ENCODE measurements around the gene RARB. TPM values are rescaled to one million over a fixed set of nuclear protein-coding genes. Genes with fewer than 3 reads are reported as not detected.

The RARB gene
- polyA plus RNA-seq, 10 donors, result 11.4 to 19.1 (median 14.9) TPM

GRCh38 chr3:25447285-25447684 is 19.2 kb downstream of the RARB start:
- DNase-seq, result no peak

- no peak for DNase-seq
These were observed 19.9 kb downstream of the RARB start for GRCh38 chr3:25447925-25448324.

GRCh38 chr3:25448750-25449692 is 21.0 kb downstream of the RARB start:
- DNase-seq, result peak; percentile 81 to 87 (median 86)

DNA sequence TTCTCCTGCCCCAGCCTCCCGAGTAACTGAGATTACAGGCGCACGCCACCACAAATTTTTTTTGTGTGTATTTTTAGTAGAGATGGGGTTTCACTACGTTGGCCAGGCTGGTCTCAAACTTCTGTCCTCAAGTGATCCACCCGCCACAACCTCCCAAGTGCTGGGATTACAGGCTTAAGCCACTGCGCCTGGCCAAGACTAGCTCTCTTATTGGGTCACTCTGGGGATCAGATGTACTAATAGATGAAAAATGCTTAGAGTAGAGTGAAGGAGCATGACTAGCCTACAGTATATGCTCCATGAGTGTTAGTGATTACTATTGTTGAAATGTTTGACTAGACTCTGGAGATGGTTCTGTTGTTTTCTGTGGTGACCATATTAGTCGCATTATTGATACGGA is 21.8 kb downstream of the RARB start:
- no peak for DNase-seq

DNA sequence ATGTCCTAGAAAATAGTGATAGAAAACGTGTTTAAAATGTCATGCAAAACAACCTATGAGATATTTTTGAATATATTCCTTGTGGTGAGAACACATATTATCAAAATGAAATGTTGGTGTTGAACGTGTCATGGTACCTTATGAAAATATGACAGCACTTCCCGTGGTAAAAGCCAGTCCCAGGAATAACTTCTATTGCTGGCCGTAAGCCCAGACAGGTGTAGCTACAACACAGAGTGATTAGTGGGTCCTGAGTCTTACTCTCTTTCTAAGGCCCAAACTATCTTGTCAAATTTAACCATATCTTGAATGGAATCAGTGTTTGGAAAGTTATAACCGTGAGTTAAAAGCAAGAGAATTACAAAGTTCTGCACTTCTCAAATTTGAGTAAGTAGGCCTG is 24.1 kb downstream of the RARB start:
- no peak for DNase-seq

DNA sequence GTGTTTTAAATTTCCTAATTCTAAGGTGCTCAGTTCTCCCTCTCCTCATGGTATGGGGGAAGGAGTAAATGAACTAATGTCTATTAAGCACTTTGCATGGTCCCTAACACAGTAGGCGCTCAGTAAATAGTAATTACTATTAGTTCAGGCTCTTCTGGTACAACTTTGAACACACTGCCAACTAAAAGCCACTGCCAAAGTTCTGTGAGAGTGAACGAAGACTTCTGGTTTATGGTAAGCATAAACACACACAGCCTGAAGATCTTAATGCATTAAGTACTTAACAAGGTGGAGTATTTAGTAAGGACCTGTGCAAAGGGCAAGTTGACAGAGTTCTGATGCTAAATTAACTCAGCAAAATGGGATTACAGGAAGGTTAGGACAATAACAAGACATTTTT is 24.7 kb downstream of the RARB start:
- no peak for DNase-seq

- DNase-seq, result no peak
These were observed 25.5 kb downstream of the RARB start for GRCh38 chr3:25453619-25454004.

- DNase-seq, result peak; percentile 88 to 95 (median 89)
These were observed 26.2 kb downstream of the RARB start for GRCh38 chr3:25454005-25454927.

GRCh38 chr3:25455441-25456132 is 27.5 kb downstream of the RARB start:
- peak; percentile 80 to 93 (median 83) for DNase-seq

GRCh38 chr3:25456723-25457670 is 28.9 kb downstream of the RARB start:
- no peak for DNase-seq

DNA sequence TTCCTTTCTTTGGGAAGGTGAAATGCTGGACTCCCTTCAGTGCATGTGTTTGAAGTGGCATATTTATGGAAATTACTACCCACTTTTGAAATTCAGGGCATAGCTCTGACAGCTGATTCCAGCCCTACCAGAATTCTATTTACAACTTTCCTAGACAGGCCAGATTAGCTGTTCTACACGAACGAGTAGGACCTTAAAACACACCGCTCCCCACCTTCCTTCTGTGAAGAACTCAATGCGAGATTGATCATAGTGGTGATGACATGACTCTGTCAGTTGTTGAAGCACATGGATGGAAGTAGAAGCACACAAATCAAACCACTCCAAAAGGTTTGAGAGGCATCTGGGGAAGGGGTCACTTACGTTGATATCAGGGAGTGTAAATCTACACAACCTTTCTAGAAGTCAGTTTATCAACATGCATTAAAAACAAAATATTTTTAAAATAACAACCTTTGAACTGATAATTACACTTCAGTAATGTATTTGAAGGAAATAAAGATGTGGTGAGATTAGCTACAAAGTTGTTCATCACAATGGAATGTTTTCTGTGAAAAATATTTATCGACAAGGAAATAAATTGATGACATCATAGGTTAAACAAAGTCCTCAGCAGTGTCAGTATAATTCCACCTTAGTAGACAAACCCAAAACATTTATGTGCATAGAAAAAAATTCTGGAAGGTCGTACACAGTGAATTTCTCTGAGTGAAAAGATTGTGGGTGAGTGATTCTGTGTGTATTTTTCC is 29.8 kb downstream of the RARB start:
- no peak for DNase-seq

DNA sequence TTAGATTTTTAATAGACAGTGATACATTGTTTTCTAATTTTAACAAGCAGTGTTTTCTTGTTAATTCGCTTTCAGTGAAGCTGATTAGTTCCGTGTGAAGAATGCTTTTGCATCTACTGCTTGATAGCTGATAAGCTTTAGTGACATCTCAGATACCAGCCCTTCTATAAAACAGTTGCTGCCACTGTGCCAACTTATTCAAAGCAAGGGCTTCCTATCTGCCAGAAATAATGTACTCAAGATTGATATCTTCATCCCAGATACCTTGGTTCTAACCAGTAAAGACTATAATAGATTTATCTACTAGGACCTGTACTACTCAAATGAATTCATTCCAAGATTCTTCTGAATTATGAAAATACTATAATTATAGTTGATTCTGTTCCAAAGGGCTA is 30.4 kb downstream of the RARB start:
- DNase-seq, result no peak

GRCh38 chr3:25460751-25461150 is 32.7 kb downstream of the RARB start:
- DNase-seq, result no peak

DNA sequence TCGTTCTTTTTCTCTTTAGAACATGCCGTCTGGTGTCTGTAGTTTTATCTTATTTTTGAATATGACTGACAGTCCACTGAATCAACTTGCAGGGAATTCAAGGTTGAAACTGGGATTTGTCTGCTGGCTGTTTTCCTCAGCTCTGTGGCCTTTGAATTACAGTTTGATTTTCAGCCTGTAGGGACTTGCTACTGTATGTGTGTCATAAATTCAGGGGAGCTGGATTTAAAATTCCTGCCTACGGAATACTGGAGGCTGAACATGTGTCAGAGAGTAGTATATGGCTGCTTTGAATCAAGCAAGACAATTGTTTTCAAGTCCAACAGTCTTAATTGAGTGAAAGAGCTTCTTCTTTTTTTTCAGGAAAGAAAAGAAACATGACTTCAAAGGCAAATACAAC is 33.9 kb downstream of the RARB start:
- no peak for DNase-seq

GRCh38 chr3:25462495-25462894 is 34.4 kb downstream of the RARB start:
- DNase-seq, result no peak

DNA sequence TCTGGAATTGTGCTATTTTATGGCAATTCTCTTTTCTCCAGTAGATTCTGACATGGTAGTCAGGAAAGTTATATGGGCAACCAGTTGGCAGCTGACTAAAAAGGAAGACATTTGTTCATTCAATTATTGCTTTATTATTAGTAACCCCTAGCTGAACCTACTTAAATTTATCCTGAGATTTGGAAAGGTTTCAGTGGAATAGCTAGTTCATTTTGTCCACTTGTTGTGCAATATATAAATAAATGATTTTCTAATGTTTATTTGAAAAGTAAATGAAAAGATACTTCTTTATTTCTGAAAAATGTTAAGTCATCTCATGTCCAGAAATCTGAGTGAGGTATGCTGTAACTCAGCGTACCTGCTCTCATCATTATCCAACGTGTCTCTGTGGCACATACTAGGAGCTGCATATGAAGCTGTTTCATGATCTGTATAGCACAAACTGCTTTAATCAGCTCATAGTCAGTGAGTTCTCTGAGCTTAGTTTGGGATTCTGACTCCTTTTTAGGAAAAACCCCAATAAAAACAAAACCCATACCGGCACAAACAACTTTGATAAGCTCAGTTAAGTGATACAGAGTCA is 35.9 kb downstream of the RARB start:
- DNase-seq, result no peak

DNA sequence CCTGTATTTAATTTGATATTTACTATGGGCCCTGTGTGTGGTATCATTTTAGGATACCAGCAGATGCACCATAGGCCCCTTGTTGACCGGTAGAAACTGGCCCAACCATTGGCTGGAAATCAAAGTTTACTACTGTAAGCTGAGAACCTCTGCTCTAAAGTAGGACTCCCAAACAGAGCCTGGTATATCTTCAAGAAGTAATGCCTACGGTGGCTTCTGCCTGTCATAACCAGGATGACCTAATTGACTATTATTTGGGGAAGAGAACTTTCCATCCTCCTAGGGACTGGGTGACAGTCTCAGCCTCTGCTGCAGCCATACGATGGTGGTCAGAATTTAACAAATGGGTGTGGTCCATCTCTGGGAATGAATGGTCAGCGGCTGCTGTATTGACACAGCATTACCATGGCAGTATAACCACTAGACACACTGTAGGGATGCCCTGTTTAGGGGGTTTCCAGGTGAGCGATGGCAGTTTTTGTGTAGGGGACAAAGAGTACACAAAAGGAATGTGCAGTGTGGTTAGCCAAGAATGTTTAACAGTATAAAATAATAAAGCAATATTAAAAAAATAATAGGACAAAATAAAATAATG is 37.3 kb downstream of the RARB start:
- DNase-seq, result no peak

- DNase-seq, result peak; percentile 72 to 94 (median 87)
These were observed 40.8 kb downstream of the RARB start for GRCh38 chr3:25468866-25469319.

DNA sequence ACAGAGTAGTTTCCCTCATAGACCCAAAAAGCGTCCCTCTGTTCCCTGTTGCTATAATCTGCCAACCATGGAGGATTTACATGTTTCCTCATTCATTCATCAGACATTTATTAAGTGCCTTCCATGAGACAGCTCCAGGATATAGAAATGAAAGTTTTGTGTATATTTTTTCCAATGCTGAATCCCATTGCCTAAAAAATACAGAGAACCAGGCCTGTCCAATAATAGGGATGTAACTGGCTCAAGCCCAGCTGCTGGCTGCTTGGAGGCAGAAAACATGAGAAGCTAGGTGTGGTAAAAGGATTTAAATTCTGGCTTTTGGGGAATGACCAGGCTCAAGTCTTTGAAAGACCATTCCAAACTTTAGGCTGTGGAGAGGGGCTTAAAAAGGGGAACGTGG is 41.5 kb downstream of the RARB start:
- peak in 2 of 3 donors; percentile 77 to 82 for DNase-seq

All from muscle of back (tissue), 11 donors.